Activated T-helper 1 cell treated with anti-CD3 and anti-CD28 coated beads, Interleukin-2, amount 50 U/mL, for 16 hours (primary cell): ENCODE data around the gene SERPINE1.

Experiments used
- DNase-seq, 2 donors: peaks; one replicate each; pipeline ENCODE4 v3.0.0-alpha.2; 2020; ENCODE audit warnings: low read depth in 1 of 2, low spot score in 1 of 2

Gene SERPINE1

GRCh38 chr7:101186194-101186593 lies 59.3 kb downstream of the SERPINE1 start:
- DNase-seq, result no peak

GRCh38 chr7:101186844-101187428 lies 60.0 kb downstream of the SERPINE1 start:
- no peak for DNase-seq
